Measurements from ENCODE around the gene NCAPG2. TPM values are rescaled to one million over a fixed set of nuclear protein-coding genes. Genes with fewer than 3 reads are reported as not detected.

NCAPG2 gene
- total and polyA plus RNA-seq, 4 experiments from 2014 or later, result 7.2 to 17.9 (median 13.9) TPM

DNA sequence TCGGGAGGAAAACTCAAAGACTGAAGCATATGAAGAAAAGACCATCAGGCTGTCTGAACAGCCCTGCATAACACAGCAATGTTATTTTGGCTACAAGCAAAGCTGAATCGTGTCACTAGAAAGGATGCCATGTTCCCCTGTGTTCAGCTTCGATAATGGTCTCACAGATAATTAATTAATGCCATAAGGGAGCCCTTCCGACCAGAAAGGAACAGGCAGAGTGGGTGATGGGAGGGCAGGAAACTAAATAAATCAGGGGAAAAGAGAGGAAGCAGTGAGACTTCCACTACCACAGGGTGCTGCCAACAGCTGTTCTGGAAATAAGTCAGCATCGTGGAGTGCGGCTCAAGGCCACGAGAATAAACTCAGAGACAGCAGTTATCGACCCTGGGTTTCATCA is 120.2 kb downstream of the NCAPG2 start:
- Mint-ChIP-seq H3K36me3 (peaks cover 2 to 7% of the 10 kb centered on the region in 2 donors), H3K4me1 (peaks cover 5 to 21% (median 11%) of the 10 kb centered on the region in 4 donors), H3K27me3 (peaks cover 31 to 40% of the 10 kb centered on the region in 2 donors), H3K9me3 (peaks cover 2 to 42% (median 25%) of the 10 kb centered on the region in 8 donors), H3K4me3 (peak overlapping the region in 2 of 8 donors; percentile 13 to 15), H3K27ac (no peak overlapping the region)
- no peak overlapping the region for H3K4me3 ChIP-seq (ENCODE audit: low read length in 2 of 2)
- intact Hi-C loops (cut with micrococcal nuclease), result no loop called here
- DNase-seq, result no peak
- POLR2A ChIA-PET (ENCODE audit: partially characterized antibody), result no interaction called here
- no peaks in the 10 kb centered on the region for H3K36me3 ChIP-seq (ENCODE audit: insufficient read depth, low read length)
- peaks cover 32% of the 10 kb centered on the region for H3K27me3 ChIP-seq (ENCODE audit: insufficient read depth, low read length)
- no peak overlapping the region for H3K27ac ChIP-seq (ENCODE audit: low read depth, low read length)
- H3K9me3 ChIP-seq (ENCODE audit: control insufficient read depth in 1 of 2, low read length in 2 of 2), result no peaks in the 10 kb centered on the region
- H3K4me1 ChIP-seq (ENCODE audit: insufficient read depth, low read length), result peaks cover 14% of the 10 kb centered on the region
- CTCF ChIA-PET (ENCODE audit: partially characterized antibody), result no interaction called here

DNA sequence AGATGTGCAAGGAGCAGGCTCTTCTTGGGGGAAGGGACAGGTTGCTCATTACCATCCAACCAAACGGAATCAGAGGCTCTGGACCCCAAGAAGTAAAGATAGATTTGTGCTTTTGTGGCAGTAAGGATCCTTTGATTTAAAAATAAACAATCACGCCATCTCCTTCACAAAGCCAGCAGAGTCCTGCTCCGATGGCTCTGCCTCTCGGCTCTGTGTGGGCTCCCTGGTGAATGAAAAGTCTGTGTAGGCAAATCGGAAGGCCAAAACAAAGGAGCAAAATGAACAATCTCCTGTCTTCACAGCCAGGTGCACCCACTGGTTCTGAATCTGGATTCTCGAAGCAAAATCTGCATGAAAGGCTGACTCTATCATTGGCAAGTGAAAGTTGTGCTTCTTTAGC is 120.8 kb downstream of the NCAPG2 start:
- H3K4me3 ChIP-seq (ENCODE audit: low read length in 2 of 2), result no peak overlapping the region
- CTCF ChIA-PET (ENCODE audit: partially characterized antibody), result no interaction called here
- Mint-ChIP-seq H3K27ac (no peak overlapping the region), H3K9me3 (peaks cover 2 to 46% (median 28%) of the 10 kb centered on the region in 8 donors), H3K36me3 (peaks cover 2 to 8% of the 10 kb centered on the region in 2 donors), H3K4me1 (peaks cover 5 to 18% (median 11%) of the 10 kb centered on the region in 4 donors), H3K27me3 (peaks cover 31 to 38% of the 10 kb centered on the region in 2 donors), H3K4me3 (no peak overlapping the region)
- no peaks in the 10 kb centered on the region for H3K9me3 ChIP-seq (ENCODE audit: control insufficient read depth in 1 of 2, low read length in 2 of 2)
- POLR2A ChIA-PET (ENCODE audit: partially characterized antibody), result no interaction called here
- H3K27ac ChIP-seq (ENCODE audit: low read depth, low read length), result no peak overlapping the region
- peaks cover 32% of the 10 kb centered on the region for H3K27me3 ChIP-seq (ENCODE audit: insufficient read depth, low read length)
- no peaks in the 10 kb centered on the region for H3K36me3 ChIP-seq (ENCODE audit: insufficient read depth, low read length)
- peaks cover 14% of the 10 kb centered on the region for H3K4me1 ChIP-seq (ENCODE audit: insufficient read depth, low read length)
- DNase-seq, result no peak
- intact Hi-C loops (cut with micrococcal nuclease), result no loop called here

DNA sequence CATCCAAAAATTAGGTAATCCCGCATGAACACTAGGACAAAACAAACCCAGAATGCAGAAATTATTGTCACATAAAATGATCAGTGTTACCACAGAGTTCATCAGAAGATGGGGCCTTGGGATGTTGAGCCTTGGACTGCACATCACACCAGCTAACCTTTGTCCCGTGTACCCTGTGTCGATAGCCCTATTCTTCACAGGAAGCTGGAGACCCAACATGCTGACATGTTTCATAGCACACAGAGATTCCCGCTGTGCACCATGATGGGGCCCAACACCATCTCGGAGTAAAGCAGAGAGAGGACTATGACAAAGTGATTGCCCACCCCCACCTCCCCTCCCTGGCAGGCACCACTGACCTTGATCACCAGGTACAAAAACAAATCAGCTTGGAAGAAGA is 121.5 kb downstream of the NCAPG2 start:
- Histone ChIP-seq H3K27me3 (ENCODE audit: insufficient read depth, low read length) (peaks cover 32% of the 10 kb centered on the region), H3K27ac (ENCODE audit: low read depth, low read length) (no peak overlapping the region), H3K9me3 (ENCODE audit: control insufficient read depth in 1 of 2, low read length in 2 of 2) (no peaks in the 10 kb centered on the region), H3K4me1 (ENCODE audit: insufficient read depth, low read length) (peaks cover 14% of the 10 kb centered on the region), H3K36me3 (ENCODE audit: insufficient read depth, low read length) (no peaks in the 10 kb centered on the region), H3K4me3 (ENCODE audit: low read length in 2 of 2) (no peak overlapping the region)
- peaks cover 31 to 36% of the 10 kb centered on the region in 2 donors for H3K27me3 Mint-ChIP-seq
- no peak overlapping the region for H3K27ac Mint-ChIP-seq
- peaks cover 2 to 46% (median 29%) of the 10 kb centered on the region in 8 donors for H3K9me3 Mint-ChIP-seq
- H3K4me3 Mint-ChIP-seq, result no peak overlapping the region
- no peak for DNase-seq
- H3K36me3 Mint-ChIP-seq, result peaks cover 2 to 8% of the 10 kb centered on the region in 2 donors
- ChIA-PET CTCF (ENCODE audit: partially characterized antibody) (no interaction called here), POLR2A (ENCODE audit: partially characterized antibody) (no interaction called here)
- peaks cover 5 to 15% (median 11%) of the 10 kb centered on the region in 4 donors for H3K4me1 Mint-ChIP-seq
- intact Hi-C loops (cut with micrococcal nuclease), result no loop called here

DNA sequence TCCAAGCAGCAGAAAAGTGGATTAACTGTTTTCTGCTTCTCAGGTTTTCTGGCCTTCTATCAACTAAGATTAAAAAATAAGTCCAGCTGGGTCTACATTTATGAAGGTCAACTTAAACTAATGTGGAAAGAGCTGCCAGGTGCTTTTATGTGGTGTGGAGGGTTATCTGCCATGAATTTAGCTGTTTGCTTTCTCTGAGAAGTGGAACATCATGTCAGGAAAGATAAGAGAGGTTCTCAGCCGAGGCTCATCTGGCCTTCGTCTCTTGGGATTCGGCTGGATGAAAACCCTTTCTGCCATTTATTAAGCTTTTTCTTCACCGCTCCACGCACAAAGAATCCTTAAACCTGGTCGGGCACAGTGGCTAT is 122.5 kb downstream of the NCAPG2 start:
- Histone ChIP-seq H3K36me3 (ENCODE audit: insufficient read depth, low read length) (no peaks in the 10 kb centered on the region), H3K9me3 (ENCODE audit: control insufficient read depth in 1 of 2, low read length in 2 of 2) (no peaks in the 10 kb centered on the region), H3K27me3 (ENCODE audit: insufficient read depth, low read length) (peaks cover 32% of the 10 kb centered on the region), H3K4me3 (ENCODE audit: low read length in 2 of 2) (no peak overlapping the region), H3K27ac (ENCODE audit: low read depth, low read length) (no peak overlapping the region), H3K4me1 (ENCODE audit: insufficient read depth, low read length) (peaks cover 14% of the 10 kb centered on the region)
- Mint-ChIP-seq H3K4me3 (no peak overlapping the region), H3K9me3 (peaks cover 2 to 52% (median 30%) of the 10 kb centered on the region in 8 donors), H3K27me3 (peaks cover 31 to 36% of the 10 kb centered on the region in 2 donors), H3K36me3 (peaks cover 2 to 8% of the 10 kb centered on the region in 2 donors), H3K4me1 (peaks cover 5 to 15% (median 11%) of the 10 kb centered on the region in 4 donors), H3K27ac (no peak overlapping the region)
- ChIA-PET POLR2A (ENCODE audit: partially characterized antibody) (no interaction called here), CTCF (ENCODE audit: partially characterized antibody) (no interaction called here)
- intact Hi-C loops (cut with micrococcal nuclease), result no loop called here
- DNase-seq, result no peak

DNA sequence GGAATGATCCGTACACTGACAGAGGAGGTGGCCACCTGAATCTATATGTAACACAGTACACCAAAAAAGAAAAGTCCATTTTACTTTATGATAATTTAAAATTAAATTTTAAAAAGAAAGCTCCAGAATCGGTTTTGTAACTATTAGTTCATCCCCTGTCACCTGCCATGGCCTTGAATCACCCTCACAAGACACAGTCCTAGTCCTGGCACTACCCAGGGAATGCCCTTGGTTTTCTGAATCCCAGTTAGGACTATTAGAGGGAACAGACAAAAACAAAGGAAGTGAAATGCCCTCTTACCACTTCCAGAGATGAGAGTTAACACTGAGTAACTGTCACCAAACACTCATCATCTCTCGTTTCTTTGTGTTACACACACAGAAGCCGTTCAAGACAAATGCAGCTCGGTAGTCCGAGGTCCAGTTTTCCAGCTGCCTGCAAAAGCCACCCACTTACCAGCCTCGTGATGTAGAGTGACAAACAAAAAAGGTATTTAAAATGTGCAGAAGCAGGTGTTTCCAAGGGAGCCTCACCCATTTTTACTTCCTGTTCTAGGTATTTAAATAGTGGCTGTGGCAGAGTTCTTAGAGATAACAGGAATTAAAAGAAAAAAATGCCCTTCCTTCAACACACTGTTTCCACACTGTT is 123.0 kb downstream of the NCAPG2 start:
- Mint-ChIP-seq H3K27me3 (peaks cover 31 to 36% of the 10 kb centered on the region in 2 donors), H3K4me3 (no peak overlapping the region), H3K4me1 (peaks cover 5 to 14% (median 11%) of the 10 kb centered on the region in 4 donors), H3K36me3 (peaks cover 2 to 8% of the 10 kb centered on the region in 2 donors), H3K9me3 (peaks cover 2 to 52% (median 30%) of the 10 kb centered on the region in 8 donors), H3K27ac (no peak overlapping the region)
- Histone ChIP-seq H3K36me3 (ENCODE audit: insufficient read depth, low read length) (no peaks in the 10 kb centered on the region), H3K27me3 (ENCODE audit: insufficient read depth, low read length) (peaks cover 32% of the 10 kb centered on the region), H3K4me3 (ENCODE audit: low read length in 2 of 2) (no peak overlapping the region), H3K9me3 (ENCODE audit: control insufficient read depth in 1 of 2, low read length in 2 of 2) (no peaks in the 10 kb centered on the region), H3K27ac (ENCODE audit: low read depth, low read length) (no peak overlapping the region), H3K4me1 (ENCODE audit: insufficient read depth, low read length) (peaks cover 11% of the 10 kb centered on the region)
- intact Hi-C loops (cut with micrococcal nuclease), result no loop called here
- ChIA-PET POLR2A (ENCODE audit: partially characterized antibody) (no interaction called here), CTCF (ENCODE audit: partially characterized antibody) (no interaction called here)
- DNase-seq, result no peak

Small RNA genes within 50 kb of the gene (microRNA-seq; reads per million reads assigned to microRNA genes)
- gene MIR5707 (ENCODE audit: borderline microRNAs expressed, borderline number of aligned reads, borderline replicate concordance), result not detected

Other genes with a start within 250 kb of the NCAPG2 start
- 1 to 10 TPM; 1.7 to 1.8 TPM for gene PTPRN2, start 117.0 kb downstream of the NCAPG2 start, total RNA-seq
- gene PTPRN2, start 117.0 kb downstream of the NCAPG2 start, polyA plus RNA-seq, result 1 to 10 TPM; 1.9 to 2.6 TPM
- gene ESYT2, start 124.7 kb upstream of the NCAPG2 start, total RNA-seq, result 100 to 1,000 TPM; 114 to 116 TPM
- gene ESYT2, start 124.7 kb upstream of the NCAPG2 start, polyA plus RNA-seq, result 10 to 100 TPM; 52.3 to 99.4 TPM
- gene DYNC2I1, start 151.8 kb upstream of the NCAPG2 start, total RNA-seq, result 10 to 100 TPM; 14.7 to 15.2 TPM
- gene DYNC2I1, start 151.8 kb upstream of the NCAPG2 start, polyA plus RNA-seq, result 10 to 100 TPM in 1 of 2 donors, 1 to 10 TPM in 1; 6.2 to 24.1 TPM

All from CD4-positive, alpha-beta memory T cell (primary cell).